ENCODE measurements around the gene IQSEC2. TPM values are rescaled to one million over a fixed set of nuclear protein-coding genes. Genes with fewer than 3 reads are reported as not detected.

The IQSEC2 gene
- total RNA-seq, 1 experiment from 2014 or later = 45.7 TPM

DNA sequence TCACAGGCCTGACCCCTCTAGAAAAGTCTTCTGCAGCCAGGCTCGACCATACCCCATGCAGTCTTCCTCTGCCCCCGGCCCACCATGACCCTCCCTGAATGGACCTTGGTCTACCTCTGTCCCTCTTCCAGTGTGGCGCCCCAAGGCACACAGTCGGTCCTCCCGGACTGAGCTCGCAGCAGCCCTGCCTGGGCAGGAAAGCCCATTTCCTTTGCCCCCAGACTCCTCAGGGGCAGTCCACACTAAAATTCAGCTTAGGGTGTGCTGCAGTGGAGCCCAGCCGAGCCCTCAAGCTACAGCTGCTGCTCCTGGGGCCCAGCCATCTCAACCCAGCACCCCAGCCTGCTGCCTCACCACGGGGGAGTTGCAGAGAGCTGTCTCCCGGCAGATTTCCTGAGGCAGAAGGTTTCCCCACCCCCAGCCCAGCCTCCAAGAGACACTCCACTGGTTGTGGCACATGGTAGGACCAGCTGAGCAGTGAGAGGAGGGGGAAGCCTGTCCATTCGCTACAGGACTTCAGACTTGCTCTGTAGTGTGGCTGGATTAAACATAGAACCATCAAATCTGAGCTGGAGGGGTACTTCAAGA, 37.5 kb upstream of the IQSEC2 start:
- BruUV-seq (replicated peaks) = no TSS peak
- H3K9me2 ChIP-seq (ENCODE audit: insufficient read depth) = no peaks in the 10 kb centered on the region
- no peaks in the 10 kb centered on the region for H3K79me2 ChIP-seq (ENCODE audit: low read depth)
- TF ChIP-seq EZH2 (IDR thresholded peaks at IDR 0.05; ENCODE audit: low read depth) (no peak), CTCF (conservative IDR thresholded peaks at IDR 0.05) (no peak)
- no peak overlapping the region for H2AFZ ChIP-seq
- DNase-seq = no peak
- no peaks in the 10 kb centered on the region for H3K4me1 ChIP-seq (replicated peaks; ENCODE audit: insufficient read depth)
- no peaks in the 10 kb centered on the region for H3F3A ChIP-seq (ENCODE audit: insufficient read depth, low read depth)
- no peak overlapping the region for H3K4me2 ChIP-seq
- no peaks in the 10 kb centered on the region for H3K36me3 ChIP-seq (ENCODE audit: low read depth)
- no peaks in the 10 kb centered on the region for H3K9me3 ChIP-seq (ENCODE audit: insufficient read depth, low read depth)
- no peak overlapping the region for H3K27ac ChIP-seq
- ChIA-PET CTCF (interaction anchor here (1.1 kb wide), 1 partner anchor 129 kb away, joined by 3 read pairs; no protein-coding TSS in a partner anchor), POLR2A (ENCODE audit: unreplicated experiment) (no interaction called here)
- intact Hi-C loops (cut with micrococcal nuclease; ENCODE audit: unreplicated experiment) = no loop called here
- H4K20me1 ChIP-seq (ENCODE audit: insufficient read depth) = no peaks in the 10 kb centered on the region
- no peaks in the 10 kb centered on the region; the same call in 1 of the 2 replicates for H3K27me3 ChIP-seq (ENCODE audit: insufficient read depth, low read depth)
- no peak overlapping the region for H3K4me3 ChIP-seq

- BruUV-seq (replicated peaks) = no TSS peak
- POLR2A ChIA-PET (ENCODE audit: unreplicated experiment) = no interaction called here
- Histone ChIP-seq H3K4me2 (no peak overlapping the region), H2AFZ (no peak overlapping the region), H3K9me3 (ENCODE audit: insufficient read depth, low read depth) (no peaks in the 10 kb centered on the region), H3K4me3 (no peak overlapping the region), H3K36me3 (ENCODE audit: low read depth) (no peaks in the 10 kb centered on the region), H3K27ac (no peak overlapping the region), H3K4me1 (replicated peaks; ENCODE audit: insufficient read depth) (no peaks in the 10 kb centered on the region), H3K9me2 (ENCODE audit: insufficient read depth) (no peaks in the 10 kb centered on the region), H3K27me3 (ENCODE audit: insufficient read depth, low read depth) (no peaks in the 10 kb centered on the region; the same call in 1 of the 2 replicates), H3F3A (ENCODE audit: insufficient read depth, low read depth) (no peaks in the 10 kb centered on the region), H4K20me1 (ENCODE audit: insufficient read depth) (no peaks in the 10 kb centered on the region), H3K79me2 (ENCODE audit: low read depth) (no peaks in the 10 kb centered on the region)
- TF ChIP-seq CTCF (conservative IDR thresholded peaks at IDR 0.05) = peak; percentile 66
- TF ChIP-seq EZH2 (IDR thresholded peaks at IDR 0.05; ENCODE audit: low read depth) = no peak
- DNase-seq = peak in 1 of 2 experiments; percentile 69
- CTCF ChIA-PET = interaction anchor here (0.6 to 1.9 kb wide), 4 partner anchors 15 to 164 kb away, joined by 3 to 26 read pairs (median 7); no protein-coding TSS in a partner anchor
- intact Hi-C loops (cut with micrococcal nuclease; ENCODE audit: unreplicated experiment) = loop anchor here (1.0 to 2.0 kb wide), 2 partner anchors 129 to 165 kb away; no protein-coding TSS in a partner anchor
Measured at GRCh38 chrX:53317365-53318069, 36.1 kb upstream of the IQSEC2 start.

GRCh38 chrX:53316860-53317237, 35.5 kb upstream of the IQSEC2 start:
- intact Hi-C loops (cut with micrococcal nuclease; ENCODE audit: unreplicated experiment) = loop anchor here (1.0 to 2.0 kb wide), 2 partner anchors 130 to 165 kb away; no protein-coding TSS in a partner anchor
- H3K4me3 ChIP-seq = no peak overlapping the region
- ChIA-PET POLR2A (ENCODE audit: unreplicated experiment) (no interaction called here), CTCF (interaction anchor here (0.6 to 1.9 kb wide), 7 partner anchors 10 to 227 kb away, joined by 3 to 26 read pairs (median 6); no protein-coding TSS in a partner anchor)
- H3F3A ChIP-seq (ENCODE audit: insufficient read depth, low read depth) = no peaks in the 10 kb centered on the region
- no peaks in the 10 kb centered on the region for H3K79me2 ChIP-seq (ENCODE audit: low read depth)
- no peak for DNase-seq
- no peak overlapping the region for H3K4me2 ChIP-seq
- TF ChIP-seq EZH2 (IDR thresholded peaks at IDR 0.05; ENCODE audit: low read depth) = no peak
- no peak for TF ChIP-seq CTCF (conservative IDR thresholded peaks at IDR 0.05)
- H2AFZ ChIP-seq = no peak overlapping the region
- no peaks in the 10 kb centered on the region for H3K36me3 ChIP-seq (ENCODE audit: low read depth)
- H3K27me3 ChIP-seq (ENCODE audit: insufficient read depth, low read depth) = no peaks in the 10 kb centered on the region; the same call in 1 of the 2 replicates
- H3K9me2 ChIP-seq (ENCODE audit: insufficient read depth) = no peaks in the 10 kb centered on the region
- H4K20me1 ChIP-seq (ENCODE audit: insufficient read depth) = no peaks in the 10 kb centered on the region
- H3K27ac ChIP-seq = no peak overlapping the region
- BruUV-seq (replicated peaks) = no TSS peak
- H3K9me3 ChIP-seq (ENCODE audit: insufficient read depth, low read depth) = no peaks in the 10 kb centered on the region
- no peaks in the 10 kb centered on the region for H3K4me1 ChIP-seq (replicated peaks; ENCODE audit: insufficient read depth)

All from PC-9 (cell line).